H1 (cell line): ENCODE data around the gene INHBB.

Experiments
- RXRA ChIP-seq: IDR thresholded peaks from 2 replicates; pipeline ENCODE4 v1.6.1; 2011; ENCODE audit warnings: low read depth, mild to moderate bottlenecking, low read length, moderate library complexity; ENCODE audit not compliant: insufficient read depth
- YY1 ChIP-seq: IDR thresholded peaks from 2 replicates; pipeline ENCODE4 v1.6.1; 2011; ENCODE audit warnings: low read depth, mild to moderate bottlenecking, low read length
- TF ChIP-seq, protein P1 (sequence below), 3 experiments: IDR thresholded peaks; 1 replicate in 2 of 3; 2 replicates in 1 of 3; pipeline versions ENCODE4 v1.5.1 to v1.6.1; 2011; ENCODE audit warnings: low read length in 3 of 3, mild to moderate bottlenecking in 3 of 3, inconsistent platforms in 2 of 3, low read depth in 1 of 3, moderate library complexity in 1 of 3; ENCODE audit not compliant: insufficient read depth in 1 of 3; ENCODE audit errors: control extremely low read depth in 1 of 3
- TF ChIP-seq, protein P2 (sequence below): IDR thresholded peaks from 2 replicates; pipeline ENCODE4 v1.6.1; 2012; ENCODE audit warnings: inconsistent platforms

DNA sequence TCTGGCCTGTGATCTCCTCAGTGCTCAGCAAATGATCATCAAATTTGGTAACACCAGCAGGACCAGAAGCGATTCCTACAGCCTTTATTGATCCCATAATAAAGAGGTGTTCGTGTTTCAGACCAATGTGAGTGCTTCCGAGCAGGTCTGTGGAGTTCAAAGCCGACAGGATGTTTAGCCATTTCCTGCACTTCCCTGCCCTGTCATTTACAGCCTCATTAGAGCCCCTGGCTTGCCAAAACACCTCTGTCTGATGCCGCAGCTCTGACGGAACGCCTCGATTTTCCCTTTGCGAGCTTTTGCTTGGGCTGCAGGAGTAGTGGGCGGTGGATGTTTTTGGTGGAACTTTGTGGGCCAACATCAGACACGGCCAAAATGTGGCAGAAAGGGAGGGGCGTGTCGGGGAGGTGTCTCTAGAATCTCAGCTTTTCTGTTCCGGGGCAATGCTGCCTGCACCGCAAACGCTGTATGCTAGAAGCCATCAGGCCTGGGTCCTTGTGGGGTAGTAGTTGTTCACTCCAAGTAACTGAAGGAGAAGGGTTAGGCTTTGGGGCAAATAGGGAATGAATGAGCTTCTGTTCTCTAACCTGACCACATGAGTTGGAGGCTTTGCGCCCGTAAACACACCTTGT is 26.1 kb upstream of the INHBB start:
- TF ChIP-seq, protein P1, sequence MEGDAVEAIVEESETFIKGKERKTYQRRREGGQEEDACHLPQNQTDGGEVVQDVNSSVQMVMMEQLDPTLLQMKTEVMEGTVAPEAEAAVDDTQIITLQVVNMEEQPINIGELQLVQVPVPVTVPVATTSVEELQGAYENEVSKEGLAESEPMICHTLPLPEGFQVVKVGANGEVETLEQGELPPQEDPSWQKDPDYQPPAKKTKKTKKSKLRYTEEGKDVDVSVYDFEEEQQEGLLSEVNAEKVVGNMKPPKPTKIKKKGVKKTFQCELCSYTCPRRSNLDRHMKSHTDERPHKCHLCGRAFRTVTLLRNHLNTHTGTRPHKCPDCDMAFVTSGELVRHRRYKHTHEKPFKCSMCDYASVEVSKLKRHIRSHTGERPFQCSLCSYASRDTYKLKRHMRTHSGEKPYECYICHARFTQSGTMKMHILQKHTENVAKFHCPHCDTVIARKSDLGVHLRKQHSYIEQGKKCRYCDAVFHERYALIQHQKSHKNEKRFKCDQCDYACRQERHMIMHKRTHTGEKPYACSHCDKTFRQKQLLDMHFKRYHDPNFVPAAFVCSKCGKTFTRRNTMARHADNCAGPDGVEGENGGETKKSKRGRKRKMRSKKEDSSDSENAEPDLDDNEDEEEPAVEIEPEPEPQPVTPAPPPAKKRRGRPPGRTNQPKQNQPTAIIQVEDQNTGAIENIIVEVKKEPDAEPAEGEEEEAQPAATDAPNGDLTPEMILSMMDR (IDR thresholded peaks at IDR 0.05; ENCODE audit: control extremely low read depth in 1 of 3, insufficient read depth in 1 of 3, low read depth in 1 of 3, low read length in 3 of 3), result no peak
- TF ChIP-seq YY1 (no peak), RXRA (no peak)
- TF ChIP-seq, protein P2, sequence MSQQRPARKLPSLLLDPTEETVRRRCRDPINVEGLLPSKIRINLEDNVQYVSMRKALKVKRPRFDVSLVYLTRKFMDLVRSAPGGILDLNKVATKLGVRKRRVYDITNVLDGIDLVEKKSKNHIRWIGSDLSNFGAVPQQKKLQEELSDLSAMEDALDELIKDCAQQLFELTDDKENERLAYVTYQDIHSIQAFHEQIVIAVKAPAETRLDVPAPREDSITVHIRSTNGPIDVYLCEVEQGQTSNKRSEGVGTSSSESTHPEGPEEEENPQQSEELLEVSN, result no peak
